ENCODE results near the gene KIF16B. TPM values are rescaled to one million over a fixed set of nuclear protein-coding genes. Genes with fewer than 3 reads are reported as not detected.

KIF16B gene
- total RNA-seq = 10 to 100 TPM; 16.6 to 29.6 (median 20.2) TPM

- peak within 1 kb of the TSS; percentile 86 to 96 (median 92) for H3K27ac ChIP-seq
- H3K36me3 ChIP-seq = no peaks in the 10 kb centered on the region
- no peaks in the 10 kb centered on the region for H3K27me3 ChIP-seq
- peak within 1 kb of the TSS; percentile 64 to 94 (median 84) for H3K4me3 ChIP-seq
- intact Hi-C loops (cut with DNase I) = no loop called here
- 22 to 25% methylated on average over 17 to 21 of the region's 65 CpGs for WGBS, 2 donors
- DNase-seq = peak; percentile 14
- H3K9me3 ChIP-seq = no peaks in the 10 kb centered on the region
- H3K4me1 ChIP-seq = peaks cover 3 to 66% (median 16%) of the 10 kb centered on the region in 3 donors
- peak in 1 of 6 experiments; percentile 15 for TF ChIP-seq CTCF (IDR thresholded peaks at IDR 0.05)
- TF ChIP-seq POLR2A (IDR thresholded peaks at IDR 0.05) = peak in 2 of 4 donors; percentile 64 to 80
Observed at GRCh38 chr20:16573001-16573965, at the start of gene KIF16B. TSS of gene KIF16B (minus strand) at chr20:16573448. CDS start at chr20:16573275, 173 bp downstream.

GRCh38 chr20:16622501-16622900 lies 49.3 kb upstream of the KIF16B start:
- no peak for DNase-seq
- intact Hi-C loops (cut with DNase I) = no loop called here
- Histone ChIP-seq H3K36me3 (no peaks in the 10 kb centered on the region), H3K27me3 (no peaks in the 10 kb centered on the region), H3K4me1 (no peaks in the 10 kb centered on the region), H3K4me3 (no peak overlapping the region), H3K9me3 (no peaks in the 10 kb centered on the region), H3K27ac (no peak overlapping the region)
- TF ChIP-seq CTCF (IDR thresholded peaks at IDR 0.05) (no peak), POLR2A (IDR thresholded peaks at IDR 0.05) (no peak)

- intact Hi-C loops (cut with DNase I) = no loop called here
- no peaks in the 10 kb centered on the region for H3K4me1 ChIP-seq
- H3K9me3 ChIP-seq = no peaks in the 10 kb centered on the region
- no peak overlapping the region for H3K27ac ChIP-seq
- H3K4me3 ChIP-seq = no peak overlapping the region
- no peaks in the 10 kb centered on the region for H3K36me3 ChIP-seq
- TF ChIP-seq POLR2A (IDR thresholded peaks at IDR 0.05) (no peak), CTCF (IDR thresholded peaks at IDR 0.05) (no peak)
- WGBS, 2 donors = 71 to 75% methylated on average over 7 of the region's 7 CpGs
- no peak for DNase-seq
- H3K27me3 ChIP-seq = no peaks in the 10 kb centered on the region
Observed at GRCh38 chr20:16621435-16622141, 48.3 kb upstream of the KIF16B start.

- no peaks in the 10 kb centered on the region for H3K4me1 ChIP-seq
- no peaks in the 10 kb centered on the region for H3K9me3 ChIP-seq
- DNase-seq = no peak
- no peaks in the 10 kb centered on the region for H3K27me3 ChIP-seq
- intact Hi-C loops (cut with DNase I) = no loop called here
- TF ChIP-seq CTCF (IDR thresholded peaks at IDR 0.05) (no peak), POLR2A (IDR thresholded peaks at IDR 0.05) (no peak)
- H3K4me3 ChIP-seq = no peak overlapping the region
- 66 to 78% methylated on average over 5 of the region's 5 CpGs for whole genome bisulfite sequencing, 2 donors
- no peaks in the 10 kb centered on the region for H3K36me3 ChIP-seq
- no peak overlapping the region for H3K27ac ChIP-seq
Observed at GRCh38 chr20:16620961-16621360, 47.7 kb upstream of the KIF16B start.

- Histone ChIP-seq H3K27me3 (no peaks in the 10 kb centered on the region), H3K27ac (no peak overlapping the region), H3K9me3 (no peaks in the 10 kb centered on the region), H3K4me1 (peaks cover 0 to 4% (median 3%) of the 10 kb centered on the region in 3 donors), H3K36me3 (no peaks in the 10 kb centered on the region), H3K4me3 (no peak overlapping the region)
- TF ChIP-seq CTCF (IDR thresholded peaks at IDR 0.05) = no peak
- TF ChIP-seq POLR2A (IDR thresholded peaks at IDR 0.05) = no peak
- no peak for DNase-seq
- intact Hi-C loops (cut with DNase I) = no loop called here
- WGBS, 2 donors = 86 to 87% methylated on average over 1 of the region's 1 CpG
Observed at GRCh38 chr20:16619953-16620352, 46.7 kb upstream of the KIF16B start.
